ENCODE measurements around the gene DIS3L2.
A peak's percentile ranks its signal among the peaks of the same experiment; 100 is the strongest.

The DIS3L2 gene

GRCh38 chr2:232124309-232124708 lies 162.8 kb downstream of the DIS3L2 start:
- CTCF ChIA-PET, result interaction anchor here (0.6 kb wide), 1 partner anchor 222 kb away, joined by 4 read pairs; no protein-coding TSS in a partner anchor
- POLR2A ChIA-PET (ENCODE audit: low non-redundant PET), result no interaction called here
- DNase-seq (ENCODE audit: low spot score), result no peak
- no peak overlapping the region for H3K27ac ChIP-seq
- no peak for TF ChIP-seq CTCF (conservative IDR thresholded peaks at IDR 0.05; ENCODE audit: low read depth)

GRCh38 chr2:232126301-232127099 lies 165.0 kb downstream of the DIS3L2 start:
- no peak for DNase-seq (ENCODE audit: low spot score)
- no peak for TF ChIP-seq CTCF (conservative IDR thresholded peaks at IDR 0.05; ENCODE audit: low read depth)
- H3K27ac ChIP-seq, result no peak overlapping the region
- ChIA-PET POLR2A (ENCODE audit: low non-redundant PET) (no interaction called here), CTCF (interaction anchor here (0.7 kb wide), 2 partner anchors 105 to 201 kb away, joined by 3 to 4 read pairs; no protein-coding TSS in a partner anchor)

GRCh38 chr2:232129483-232129882 lies 168.0 kb downstream of the DIS3L2 start:
- TF ChIP-seq CTCF (conservative IDR thresholded peaks at IDR 0.05; ENCODE audit: low read depth), result no peak
- POLR2A ChIA-PET (ENCODE audit: low non-redundant PET), result interaction anchor here (0.5 kb wide), 1 partner anchor 167 kb away, joined by 5 read pairs; no protein-coding TSS in a partner anchor
- CTCF ChIA-PET, result interaction anchor here (0.7 kb wide), 1 partner anchor 199 kb away, joined by 3 read pairs; no protein-coding TSS in a partner anchor
- no peak overlapping the region for H3K27ac ChIP-seq
- DNase-seq (ENCODE audit: low spot score), result no peak

GRCh38 chr2:232132181-232132580 lies 170.7 kb downstream of the DIS3L2 start:
- H3K27ac ChIP-seq, result no peak overlapping the region
- ChIA-PET POLR2A (ENCODE audit: low non-redundant PET) (no interaction called here), CTCF (interaction anchor here (0.6 to 1.0 kb wide), 3 partner anchors 11 to 1664 kb away, joined by 3 to 6 read pairs (median 4); no protein-coding TSS in a partner anchor)
- DNase-seq (ENCODE audit: low spot score), result no peak
- no peak for TF ChIP-seq CTCF (conservative IDR thresholded peaks at IDR 0.05; ENCODE audit: low read depth)

- ChIA-PET POLR2A (ENCODE audit: low non-redundant PET) (no interaction called here), CTCF (interaction anchor here (0.6 to 1.0 kb wide), 2 partner anchors 11 to 1665 kb away, joined by 4 to 6 read pairs; no protein-coding TSS in a partner anchor)
- DNase-seq (ENCODE audit: low spot score), result peak; percentile 7
- H3K27ac ChIP-seq, result no peak overlapping the region
- no peak for TF ChIP-seq CTCF (conservative IDR thresholded peaks at IDR 0.05; ENCODE audit: low read depth)
These were observed 171.6 kb downstream of the DIS3L2 start for GRCh38 chr2:232133078-232133477.

- no peak for TF ChIP-seq CTCF (conservative IDR thresholded peaks at IDR 0.05; ENCODE audit: low read depth)
- ChIA-PET CTCF (interaction anchor here (0.6 kb wide), 1 partner anchor 191 kb away, joined by 3 read pairs; no protein-coding TSS in a partner anchor), POLR2A (ENCODE audit: low non-redundant PET) (no interaction called here)
- no peak overlapping the region for H3K27ac ChIP-seq
- no peak for DNase-seq (ENCODE audit: low spot score)
These were observed 173.4 kb downstream of the DIS3L2 start for GRCh38 chr2:232134939-232135338.

Measured in RWPE1 (cell line).